GM21786 (cell line): ENCODE measurements around the gene NEK8.
"Not testable (repeated sequence)": the region's sequence is repeated elsewhere in the genome, so short reads cannot be mapped to it uniquely, and the experiment has no call there.

Experiments used
- ATAC-seq: cut with Tn5 transposase; IDR thresholded peaks from one replicate; pipeline ENCODE4 v1.9.1; 2021; ENCODE audit not compliant: unreplicated experiment

Gene NEK8

DNA sequence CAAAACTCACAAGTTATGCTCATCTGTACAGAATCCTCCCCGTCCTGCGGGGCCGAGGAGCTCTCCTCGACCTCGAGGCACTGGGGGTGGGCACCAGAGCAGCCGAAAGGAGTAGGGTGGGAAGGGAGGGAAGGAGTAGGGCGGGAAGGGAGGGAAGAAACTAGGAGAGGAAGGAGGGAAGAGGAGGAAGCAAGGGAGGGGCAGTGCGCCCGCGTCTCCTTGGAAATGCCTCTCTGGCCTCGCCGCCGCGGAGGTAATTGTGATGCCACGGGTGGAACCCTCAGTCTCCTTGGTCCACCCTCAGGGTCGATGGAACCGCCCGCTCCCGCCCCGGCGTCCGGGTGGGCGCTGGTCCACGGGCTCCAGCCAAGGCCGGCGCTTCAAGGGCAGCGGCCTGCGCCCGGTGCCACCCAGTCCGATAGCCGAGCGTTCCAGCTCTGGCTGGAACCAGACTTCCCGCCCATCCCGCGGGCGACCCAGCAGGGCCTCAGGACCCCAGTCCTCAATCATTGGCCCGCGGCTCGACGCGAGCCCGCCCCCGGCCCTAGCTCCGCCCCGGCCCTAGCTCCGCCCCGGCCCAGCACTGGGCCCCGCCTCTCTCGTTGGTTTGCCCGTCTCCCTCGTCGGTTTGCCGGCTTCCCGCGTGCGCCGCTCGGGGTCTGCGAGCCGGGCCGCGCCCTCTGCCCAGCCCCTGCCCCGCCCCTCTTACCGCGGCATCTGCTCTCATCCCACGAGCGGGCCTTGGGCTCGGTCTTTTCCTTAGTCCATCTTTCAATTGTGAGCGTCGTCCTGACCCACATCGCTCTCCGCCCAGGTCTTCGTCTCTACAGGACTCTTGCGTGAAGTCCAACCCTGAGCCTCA, 17.5 kb upstream of the NEK8 start:
- peak; percentile 88 for ATAC-seq

GRCh38 chr17:28711723-28712031, 16.9 kb upstream of the NEK8 start, which contains the start of gene PROCA1:
Gene PROCA1, minus strand, starts transcription at chr17:28711888. Its CDS starts 228 bp downstream, at chr17:28711660.
- ATAC-seq, result peak; percentile 28

DNA sequence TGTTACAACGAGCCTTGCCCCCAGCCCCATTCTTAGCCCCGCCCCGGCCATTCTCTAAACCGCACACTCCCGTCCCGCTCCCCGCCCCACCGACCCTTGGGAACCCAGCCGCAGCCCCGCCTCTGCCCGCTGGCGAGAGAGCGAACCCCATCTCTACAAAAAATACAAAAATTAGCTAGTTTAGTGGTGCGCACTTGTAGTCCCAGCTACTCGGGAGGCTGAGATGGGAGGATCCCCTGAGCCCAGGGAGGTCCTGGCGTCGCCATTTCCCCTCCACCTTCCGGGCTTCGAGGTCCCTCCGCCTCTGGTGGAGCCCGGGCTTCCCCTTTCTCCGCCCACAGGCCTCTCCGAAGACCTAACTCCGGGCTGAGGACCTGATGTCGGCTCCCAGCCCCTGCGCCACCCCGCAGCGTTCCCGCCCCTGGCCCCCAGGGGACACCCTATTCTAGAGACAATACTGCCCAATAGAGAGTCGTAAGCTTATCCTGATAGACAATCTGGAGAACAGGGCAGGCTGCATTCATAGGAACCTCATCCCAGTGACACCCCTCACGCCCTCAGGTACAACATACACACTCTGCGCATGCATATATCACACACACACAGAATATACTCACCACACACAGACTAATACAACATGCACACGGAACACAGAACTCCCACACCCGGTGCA, 16.4 kb upstream of the NEK8 start:
- ATAC-seq, result no peak

- ATAC-seq, result no peak
These were observed 15.7 kb upstream of the NEK8 start for GRCh38 chr17:28712705-28713415.

- ATAC-seq, result no peak
These were observed 14.3 kb upstream of the NEK8 start for GRCh38 chr17:28714281-28714680.

- no peak for ATAC-seq
These were observed 13.4 kb upstream of the NEK8 start for GRCh38 chr17:28715217-28715616.

GRCh38 chr17:28716740-28717577, 11.6 kb upstream of the NEK8 start:
- no peak for ATAC-seq

GRCh38 chr17:28717578-28718332, 10.8 kb upstream of the NEK8 start, which contains the start of gene RAB34:
Gene RAB34, minus strand, starts transcription at chr17:28717868. Its CDS starts 602 bp downstream, at chr17:28717266.
- ATAC-seq, result no peak

- no peak for ATAC-seq
These were observed 10.1 kb upstream of the NEK8 start for GRCh38 chr17:28718333-28719020.

- no peak for ATAC-seq
These were observed 9.6 kb upstream of the NEK8 start for GRCh38 chr17:28719021-28719433.

- no peak for ATAC-seq
These were observed 8.2 kb upstream of the NEK8 start for GRCh38 chr17:28720247-28720996.

DNA sequence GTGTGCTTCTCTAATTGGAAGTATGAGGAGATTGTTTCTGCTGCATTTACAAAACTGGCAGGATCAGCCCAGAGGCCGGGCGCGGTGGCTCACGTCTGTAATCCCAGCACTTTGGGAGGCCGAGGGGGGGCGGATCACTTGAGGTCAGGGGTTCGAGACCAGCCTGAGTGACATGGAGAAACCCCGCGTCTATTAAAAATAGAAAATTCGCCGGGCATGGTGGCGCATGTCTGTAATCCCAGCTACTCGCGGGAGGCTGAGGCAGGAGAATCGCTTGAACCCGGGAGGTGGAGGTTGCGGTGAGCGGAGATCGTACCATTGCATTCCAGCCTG, 7.6 kb upstream of the NEK8 start:
- not testable (repeated sequence) for ATAC-seq

- ATAC-seq, result no peak
These were observed 6.0 kb upstream of the NEK8 start for GRCh38 chr17:28722417-28723158.

- ATAC-seq, result no peak
These were observed 5.3 kb upstream of the NEK8 start for GRCh38 chr17:28723159-28723835.

GRCh38 chr17:28723836-28724499, 4.6 kb upstream of the NEK8 start:
- ATAC-seq, result not testable (repeated sequence)

GRCh38 chr17:28724500-28725165, 4.0 kb upstream of the NEK8 start:
- no peak for ATAC-seq
